ENCODE measurements around the gene PHYKPL.

GRCh38 chr5:178218237-178218776 is 14.3 kb downstream of the PHYKPL start:
- TF ChIP-seq POLR2A (IDR thresholded peaks at IDR 0.05) (no peak), CTCF (IDR thresholded peaks at IDR 0.05) (no peak)
